Activated gamma-delta T cell treated with anti-CD3 and anti-CD28 coated beads, Interleukin-2, amount 50 U/mL, for 16 hours (primary cell): ENCODE results near the gene NRAS.
A peak's percentile ranks its signal among the peaks of the same experiment; 100 is the strongest.
"Not testable (repeated sequence)": the region's sequence is repeated elsewhere in the genome, so short reads cannot be mapped to it uniquely, and the experiment has no call there.

Experiments used
- DNase-seq: peaks from one replicate; pipeline ENCODE4 v3.0.0-alpha.2; 2020; ENCODE audit warnings: low read depth

The NRAS gene

DNA sequence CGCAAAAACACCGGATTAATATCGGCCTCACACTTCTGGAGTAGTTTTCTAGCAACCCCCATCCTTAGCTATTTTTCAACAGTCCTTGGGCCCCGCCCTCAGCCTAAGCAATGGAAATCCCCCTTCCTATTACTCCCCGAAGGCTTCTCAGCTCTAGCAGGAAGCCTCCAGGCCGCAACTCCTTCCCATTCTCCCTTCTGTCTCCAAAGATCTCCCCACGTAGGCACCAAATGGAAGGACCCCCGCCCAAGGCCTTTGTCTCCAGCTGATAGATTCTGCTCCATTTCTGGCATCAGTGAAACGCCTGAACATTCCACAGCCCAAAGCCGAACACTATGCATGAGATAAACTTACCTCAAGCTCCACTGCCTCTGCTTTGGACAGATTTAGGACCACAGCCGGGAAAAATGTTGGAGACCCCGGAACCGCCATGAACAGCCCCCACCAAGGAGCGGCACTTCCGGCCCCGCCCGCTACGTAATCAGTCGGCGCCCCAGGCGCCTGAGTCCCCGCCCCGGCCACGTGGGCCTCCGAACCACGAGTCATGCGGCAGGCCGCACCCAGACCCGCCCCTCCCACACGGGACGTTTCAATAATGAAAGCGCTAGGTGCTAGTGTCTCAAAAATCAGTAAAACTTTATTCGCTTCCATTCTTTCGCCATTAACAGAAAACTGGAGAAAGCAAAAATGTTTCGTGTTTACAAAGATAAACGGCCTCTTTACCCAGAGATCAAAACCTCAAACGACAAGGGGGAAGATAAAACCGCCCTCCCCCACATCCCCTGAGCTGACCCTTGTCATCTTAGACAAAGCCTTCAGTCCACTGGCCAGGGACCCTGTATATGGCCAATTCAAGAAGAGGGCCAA is at the start of gene NRAS:
Gene NRAS (minus strand): TSS at position 468 of the 867 bp plus-strand sequence. CDS start 611 bp downstream, outside the sequence.
- DNase-seq, result peak; percentile 94

GRCh38 chr1:114764689-114765088 is 48.1 kb upstream of the NRAS start:
- DNase-seq, result no peak

- no peak for DNase-seq
Observed at GRCh38 chr1:114758256-114758832, 41.8 kb upstream of the NRAS start.

DNA sequence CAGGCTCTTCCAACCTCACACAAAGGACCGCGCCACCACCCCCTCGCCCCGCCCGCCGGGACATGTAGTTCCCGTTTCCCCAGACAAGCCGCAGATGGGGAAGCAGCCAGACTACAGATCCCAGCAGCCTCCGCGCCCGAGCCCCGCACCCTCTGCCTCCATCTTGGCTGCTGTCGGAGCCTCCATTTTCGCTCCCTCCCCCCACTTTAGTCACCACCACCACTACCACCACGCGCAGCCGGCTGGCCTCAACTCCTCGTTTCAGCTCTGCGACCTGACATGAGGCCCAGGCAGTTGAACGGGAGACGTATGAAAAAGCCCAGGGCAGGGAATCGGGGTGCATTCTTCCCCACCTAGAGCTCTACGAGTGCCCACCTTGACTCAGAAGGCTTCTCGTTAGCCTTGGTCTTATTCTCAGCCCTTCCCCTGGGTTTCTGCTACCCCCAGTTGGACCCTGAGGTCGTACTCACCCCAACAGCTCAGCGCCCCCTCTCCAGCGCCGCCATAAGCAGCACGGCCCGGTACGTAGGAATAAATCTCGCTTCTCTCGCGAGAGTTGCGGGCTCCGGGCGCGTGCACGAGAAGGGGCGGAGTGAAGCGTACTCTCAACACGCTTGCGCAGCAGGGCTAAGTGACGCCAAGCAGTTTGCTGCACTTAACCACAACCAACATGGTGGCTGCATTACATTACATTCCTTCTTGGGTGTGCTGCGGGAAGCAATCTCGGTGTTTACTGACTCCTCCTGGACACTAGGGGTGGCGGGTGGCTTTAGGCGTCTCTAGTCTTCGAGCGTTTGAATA is 41.1 kb upstream of the NRAS start, which contains the start of gene CSDE1:
Gene CSDE1 (minus strand): TSS at position 530 of the 801 bp plus-strand sequence. CDS start 18,094 bp downstream, outside the sequence.
- DNase-seq, result peak; percentile 94

DNA sequence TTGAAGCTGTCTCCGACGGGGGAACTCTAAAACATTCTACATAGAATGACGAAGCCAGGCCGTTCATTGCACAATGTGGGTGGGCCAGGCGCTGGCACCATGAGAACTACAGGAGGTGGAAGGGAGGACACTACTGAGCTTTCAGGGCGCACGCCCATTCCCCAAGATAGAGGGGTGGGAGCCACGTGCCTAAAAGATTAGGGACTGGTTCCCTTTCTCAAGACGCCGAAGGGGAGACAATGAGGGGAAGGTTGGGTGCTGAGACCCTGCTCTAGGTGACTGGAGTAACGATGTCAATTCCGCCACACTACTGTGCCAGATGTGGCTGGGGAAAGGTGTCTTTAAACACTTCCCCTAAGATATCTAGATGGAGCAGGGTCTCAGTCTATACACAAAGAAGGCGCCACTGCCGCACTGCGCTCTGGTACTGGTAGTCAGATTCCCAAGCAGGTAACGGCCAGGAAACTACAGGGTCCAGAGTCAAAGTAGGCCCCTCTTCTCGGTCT is 40.4 kb upstream of the NRAS start:
- DNase-seq, result no peak

- no peak for DNase-seq
Observed at GRCh38 chr1:114756009-114756892, 39.7 kb upstream of the NRAS start.

GRCh38 chr1:114755006-114755931 is 38.7 kb upstream of the NRAS start:
- no peak for DNase-seq

GRCh38 chr1:114753702-114754101 is 37.1 kb upstream of the NRAS start:
- DNase-seq, result not testable (repeated sequence)

GRCh38 chr1:114753143-114753542 is 36.6 kb upstream of the NRAS start:
- DNase-seq, result no peak

DNA sequence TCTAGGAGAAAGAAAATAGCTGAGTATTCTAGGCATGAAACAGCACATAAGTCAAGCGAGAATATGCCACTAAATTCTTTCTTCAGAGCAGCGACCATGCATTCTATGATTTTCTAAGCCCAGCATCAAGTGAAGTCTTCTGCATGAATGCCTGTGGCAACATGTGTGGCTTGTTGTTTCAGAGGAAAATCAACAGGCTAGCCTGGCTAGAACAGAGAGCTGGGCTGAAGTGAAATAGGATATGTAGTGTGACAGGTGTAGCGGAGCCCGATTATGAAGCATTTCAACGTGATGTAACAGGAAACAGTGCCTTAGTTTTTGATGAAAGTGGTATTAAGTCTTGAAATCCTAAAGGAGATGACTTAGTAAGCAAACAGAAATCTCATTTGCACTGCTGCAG is 34.2 kb upstream of the NRAS start:
- DNase-seq, result no peak

- no peak for DNase-seq
Observed at GRCh38 chr1:114749835-114750234, 33.3 kb upstream of the NRAS start.

DNA sequence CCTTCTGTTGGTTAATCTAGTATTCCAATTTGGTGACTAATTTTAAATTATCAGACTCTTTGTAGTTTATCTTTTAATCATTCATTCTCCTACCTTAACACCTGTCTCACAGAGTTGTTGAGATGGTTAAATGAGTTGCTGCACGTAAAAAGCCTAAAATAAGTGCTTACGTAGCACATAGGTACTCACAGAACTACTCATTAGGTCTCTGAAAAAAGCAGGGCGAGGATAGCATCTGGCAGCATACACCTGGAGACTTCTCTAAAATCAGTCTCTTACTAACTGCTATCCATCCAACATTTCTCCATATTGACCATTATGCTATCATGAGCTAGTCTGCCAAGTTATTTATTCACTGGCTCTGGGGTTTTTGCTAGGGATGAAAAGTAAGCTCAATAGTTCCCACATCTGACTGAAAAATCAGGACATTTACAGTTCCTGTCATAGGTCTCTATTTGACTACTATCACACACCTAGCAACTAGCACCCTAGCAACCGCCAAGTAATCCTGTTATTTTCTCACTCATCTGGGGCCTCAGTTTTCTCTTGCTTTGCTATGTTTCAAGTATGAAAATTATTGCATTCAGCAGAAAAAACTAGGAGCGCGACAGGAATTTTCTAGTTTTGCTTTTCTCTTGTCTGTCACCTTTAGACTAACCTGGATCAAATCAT is 30.0 kb upstream of the NRAS start:
- no peak for DNase-seq

DNA sequence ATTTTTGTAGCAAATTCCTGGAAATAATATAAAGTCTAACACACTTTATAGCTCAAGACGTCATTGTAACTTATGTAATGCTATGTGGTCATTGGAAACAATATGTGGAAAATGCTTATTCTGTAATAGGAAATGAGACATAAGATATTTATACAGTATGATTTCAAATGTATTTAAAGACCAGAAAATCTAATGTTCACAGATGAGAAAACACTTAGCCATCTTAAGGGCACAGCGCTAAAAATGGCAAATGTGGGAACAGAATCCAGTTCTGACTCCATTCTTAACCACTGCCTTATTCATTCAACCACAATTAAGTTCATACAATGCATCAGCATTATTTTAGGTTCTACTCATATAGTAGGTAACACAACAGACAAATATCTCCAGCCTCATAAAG is 28.7 kb upstream of the NRAS start:
- no peak for DNase-seq

DNA sequence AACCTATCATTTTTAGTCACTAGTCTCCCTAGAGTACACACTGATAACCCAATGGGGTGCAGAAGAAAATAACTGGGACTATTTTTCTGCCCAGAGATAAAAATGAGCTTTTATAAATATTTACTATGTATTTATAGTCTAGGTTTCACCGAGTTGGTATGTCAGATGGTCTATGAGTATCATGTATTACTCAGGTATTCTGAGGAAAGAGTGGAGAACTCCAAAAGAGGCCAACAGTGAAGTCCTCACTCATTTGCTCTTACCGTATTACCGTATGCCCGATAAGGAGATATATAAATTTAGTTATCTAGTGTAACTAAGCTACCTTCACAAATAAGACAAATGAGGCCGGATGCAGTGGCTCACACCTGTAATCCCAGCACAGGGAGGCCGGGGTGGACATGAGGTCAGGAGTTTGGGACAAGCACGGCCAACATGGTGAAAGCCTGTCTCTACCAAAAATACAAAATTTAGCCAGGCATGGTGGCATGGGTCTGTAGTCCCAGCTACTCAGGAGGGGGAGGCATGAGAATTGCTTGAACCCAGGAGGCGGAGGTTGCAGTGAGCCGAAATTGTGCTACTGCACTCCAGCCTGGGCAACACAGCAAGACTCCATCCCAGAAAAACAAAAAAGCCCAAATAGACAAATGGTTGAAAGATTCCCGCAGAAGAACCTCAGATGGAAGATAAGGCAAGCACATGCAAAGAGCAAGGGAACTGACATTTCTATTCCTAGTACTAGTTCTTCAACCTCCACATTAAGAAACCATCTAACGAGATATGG is 25.6 kb upstream of the NRAS start:
- no peak for DNase-seq

DNA sequence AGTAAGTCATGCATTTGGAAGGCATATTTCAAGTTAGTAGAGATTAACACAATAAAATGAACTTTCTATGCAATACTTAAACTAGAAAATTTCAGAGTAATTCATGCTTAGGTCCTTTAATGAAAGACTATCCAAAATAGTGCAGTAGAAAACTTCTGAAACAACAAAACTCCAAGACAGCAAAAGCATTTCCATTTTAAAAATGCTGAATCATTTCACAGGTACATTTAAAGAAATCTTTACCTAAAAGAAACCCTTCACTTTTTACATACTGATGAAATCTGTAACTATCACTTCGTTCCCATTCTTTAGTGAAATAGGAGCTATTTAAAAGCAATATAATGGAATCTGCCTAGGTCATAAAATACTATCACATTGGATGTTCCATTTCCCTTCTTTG is 23.8 kb upstream of the NRAS start:
- DNase-seq, result no peak

DNA sequence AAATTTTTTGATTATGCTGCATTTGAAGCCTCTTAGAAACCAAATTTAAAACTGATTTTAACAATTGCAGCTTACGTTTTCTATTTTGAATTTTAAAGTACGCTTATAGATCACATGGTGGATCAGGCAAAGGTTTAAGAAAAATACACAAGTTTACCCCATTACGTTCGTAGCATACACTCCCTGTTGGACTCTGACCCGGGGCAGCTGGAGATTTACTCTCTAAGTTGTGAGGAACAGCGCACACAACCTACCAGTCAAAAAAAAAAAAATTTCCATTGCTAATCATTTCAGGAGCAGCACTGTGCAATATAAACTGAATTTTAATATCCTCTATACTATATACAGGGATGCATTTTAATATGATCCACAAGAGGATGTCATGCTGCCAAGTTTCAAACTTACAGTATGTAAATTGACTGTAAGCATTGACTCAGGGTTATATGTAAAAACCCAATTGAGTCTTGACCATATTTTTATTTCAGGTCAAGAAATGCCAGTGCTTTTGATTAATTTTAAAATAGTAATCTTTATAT is 20.8 kb upstream of the NRAS start:
- DNase-seq, result no peak

GRCh38 chr1:114735479-114735878 is 18.9 kb upstream of the NRAS start:
- no peak for DNase-seq

- DNase-seq, result no peak
Observed at GRCh38 chr1:114729782-114730181, 13.2 kb upstream of the NRAS start.

- DNase-seq, result no peak
Observed at GRCh38 chr1:114728553-114728952, 12.0 kb upstream of the NRAS start.
